Osteocyte (in vitro differentiated cells): ENCODE data around the gene RUFY3. TPM values are rescaled to one million over a fixed set of nuclear protein-coding genes. Genes with fewer than 3 reads are reported as not detected.
"Not testable (repeated sequence)": the region's sequence is repeated elsewhere in the genome, so short reads cannot be mapped to it uniquely, and the experiment has no call there.

ENCODE experiments used
- DNase-seq: peaks from one replicate; pipeline ENCODE4 v3.0.0; 2021; ENCODE audit warnings: mixed read lengths; ENCODE audit not compliant: unreplicated experiment; ENCODE audit errors: extremely low spot score
- H3K27ac Mint-ChIP-seq: one replicate; pipeline ENCODE4 v1.8.0; 2021; ENCODE audit warnings: mild to moderate bottlenecking, mixed read lengths; ENCODE audit not compliant: unreplicated experiment
- H3K27me3 Mint-ChIP-seq: one replicate; pipeline ENCODE4 v1.8.0; 2021; ENCODE audit warnings: mixed read lengths; ENCODE audit not compliant: unreplicated experiment
- H3K36me3 Mint-ChIP-seq: one replicate; pipeline ENCODE4 v1.8.0; 2021; ENCODE audit warnings: mixed read lengths; ENCODE audit not compliant: unreplicated experiment
- H3K4me1 Mint-ChIP-seq: one replicate; pipeline ENCODE4 v1.8.0; 2021; ENCODE audit warnings: mixed read lengths; ENCODE audit not compliant: unreplicated experiment
- H3K4me3 Mint-ChIP-seq: one replicate; pipeline ENCODE4 v1.8.0; 2021; ENCODE audit warnings: mild to moderate bottlenecking, moderate library complexity, mixed read lengths; ENCODE audit not compliant: unreplicated experiment
- H3K9me3 Mint-ChIP-seq: one replicate; pipeline ENCODE4 v1.8.0; 2021; ENCODE audit warnings: mixed read lengths; ENCODE audit not compliant: unreplicated experiment
- total RNA-seq: library from RNA; stranded (reverse); gene quantifications from 2 replicates; pipeline ENCODE4 v1.2.1, GENCODE V29; 2021
- TF ChIP-seq, protein P1 (sequence below): fragments of 200-600 bp; sonication (generic); IDR thresholded peaks from 2 replicates; pipeline ENCODE4 v1.5.0; 2021; ENCODE audit warnings: antibody characterized with exemption, mild to moderate bottlenecking, moderate library complexity

Gene RUFY3
- total RNA-seq, 1 donor from 2014 or later = 73.5 TPM

DNA sequence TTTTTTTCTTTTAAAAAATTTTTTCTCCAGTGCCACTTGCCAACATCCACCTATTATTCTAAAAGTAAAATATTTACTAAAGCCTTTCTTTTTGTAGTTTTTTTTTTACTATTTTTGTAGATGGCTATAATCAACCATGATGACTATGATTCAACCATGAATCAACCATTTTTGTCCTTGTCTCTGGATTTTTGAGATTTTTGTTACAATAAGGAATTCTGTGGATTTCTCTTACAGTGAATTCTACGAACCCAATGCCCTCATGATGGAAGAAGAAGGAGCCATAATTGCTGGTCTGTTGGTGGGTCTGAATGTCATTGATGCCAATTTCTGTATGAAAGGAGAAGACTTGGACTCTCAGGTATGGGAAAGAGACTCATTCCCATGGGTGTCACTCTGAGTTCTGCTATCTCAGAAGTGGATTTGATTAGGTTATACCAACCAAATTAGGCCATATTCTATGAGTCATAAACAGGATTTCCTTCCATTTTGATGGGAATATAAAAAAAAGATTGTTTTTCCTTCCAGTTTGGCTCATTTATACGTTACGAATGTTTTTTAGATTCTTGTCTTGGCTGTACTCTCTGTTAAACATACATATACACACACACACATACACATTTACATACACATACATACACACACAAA lies 46.7 kb downstream of the RUFY3 start:
- Mint-ChIP-seq H3K27me3 (no peaks in the 10 kb centered on the region), H3K27ac (no peak overlapping the region), H3K4me1 (peaks cover 5% of the 10 kb centered on the region), H3K9me3 (no peaks in the 10 kb centered on the region), H3K4me3 (no peak overlapping the region), H3K36me3 (peaks cover 45% of the 10 kb centered on the region)
- no peak for DNase-seq
- TF ChIP-seq, protein P1, sequence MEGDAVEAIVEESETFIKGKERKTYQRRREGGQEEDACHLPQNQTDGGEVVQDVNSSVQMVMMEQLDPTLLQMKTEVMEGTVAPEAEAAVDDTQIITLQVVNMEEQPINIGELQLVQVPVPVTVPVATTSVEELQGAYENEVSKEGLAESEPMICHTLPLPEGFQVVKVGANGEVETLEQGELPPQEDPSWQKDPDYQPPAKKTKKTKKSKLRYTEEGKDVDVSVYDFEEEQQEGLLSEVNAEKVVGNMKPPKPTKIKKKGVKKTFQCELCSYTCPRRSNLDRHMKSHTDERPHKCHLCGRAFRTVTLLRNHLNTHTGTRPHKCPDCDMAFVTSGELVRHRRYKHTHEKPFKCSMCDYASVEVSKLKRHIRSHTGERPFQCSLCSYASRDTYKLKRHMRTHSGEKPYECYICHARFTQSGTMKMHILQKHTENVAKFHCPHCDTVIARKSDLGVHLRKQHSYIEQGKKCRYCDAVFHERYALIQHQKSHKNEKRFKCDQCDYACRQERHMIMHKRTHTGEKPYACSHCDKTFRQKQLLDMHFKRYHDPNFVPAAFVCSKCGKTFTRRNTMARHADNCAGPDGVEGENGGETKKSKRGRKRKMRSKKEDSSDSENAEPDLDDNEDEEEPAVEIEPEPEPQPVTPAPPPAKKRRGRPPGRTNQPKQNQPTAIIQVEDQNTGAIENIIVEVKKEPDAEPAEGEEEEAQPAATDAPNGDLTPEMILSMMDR = no peak

GRCh38 chr4:70769396-70769795 lies 47.6 kb downstream of the RUFY3 start:
- H3K36me3 Mint-ChIP-seq = peaks cover 41% of the 10 kb centered on the region
- H3K27me3 Mint-ChIP-seq, H3K4me1 Mint-ChIP-seq, H3K9me3 Mint-ChIP-seq, H3K27ac Mint-ChIP-seq, DNase-seq, H3K4me3 Mint-ChIP-seq: not testable (repeated sequence)

- Mint-ChIP-seq H3K36me3 (peaks cover 27% of the 10 kb centered on the region), H3K4me3 (no peak overlapping the region), H3K9me3 (no peaks in the 10 kb centered on the region), H3K4me1 (peaks cover 3% of the 10 kb centered on the region), H3K27ac (no peak overlapping the region), H3K27me3 (no peaks in the 10 kb centered on the region)
- no peak for DNase-seq
- TF ChIP-seq, protein P1 = no peak
These were observed 51.3 kb downstream of the RUFY3 start for GRCh38 chr4:70772929-70773555.

GRCh38 chr4:70778888-70779422 lies 57.2 kb downstream of the RUFY3 start:
- TF ChIP-seq, protein P1 = no peak
- no peaks in the 10 kb centered on the region for H3K27me3 Mint-ChIP-seq
- H3K27ac Mint-ChIP-seq = no peak overlapping the region
- no peak for DNase-seq
- no peaks in the 10 kb centered on the region for H3K4me1 Mint-ChIP-seq
- H3K9me3 Mint-ChIP-seq = no peaks in the 10 kb centered on the region
- peaks cover 33% of the 10 kb centered on the region for H3K36me3 Mint-ChIP-seq
- H3K4me3 Mint-ChIP-seq = no peak overlapping the region

DNA sequence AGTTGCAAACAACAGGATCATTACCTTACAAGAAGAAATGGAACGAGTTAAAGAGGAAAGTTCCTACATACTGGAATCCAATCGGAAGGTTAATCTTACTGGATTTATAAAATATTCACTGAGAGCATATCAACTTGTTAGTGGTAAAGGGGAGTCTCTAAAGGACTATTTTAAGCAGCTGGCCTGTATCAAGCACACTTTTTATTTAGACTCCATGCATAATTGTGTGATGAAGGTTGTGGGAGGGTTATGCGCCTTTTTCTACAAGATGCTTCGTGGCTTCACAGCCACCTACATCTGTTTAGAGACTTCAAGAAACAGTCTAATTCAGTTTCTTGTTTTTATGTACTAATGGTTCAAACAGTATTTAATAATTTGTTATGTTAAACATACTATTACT lies 61.3 kb downstream of the RUFY3 start:
- H3K36me3 Mint-ChIP-seq = peaks cover 51% of the 10 kb centered on the region
- TF ChIP-seq, protein P1 = no peak
- DNase-seq = no peak

More for the DNA sequence above, 61.3 kb downstream of the RUFY3 start:
- Mint-ChIP-seq H3K4me1 (no peaks in the 10 kb centered on the region), H3K9me3 (no peaks in the 10 kb centered on the region), H3K27ac (no peak overlapping the region), H3K27me3 (no peaks in the 10 kb centered on the region), H3K4me3 (no peak overlapping the region)
